ENCODE results near the gene OR2H1. TPM values are rescaled to one million over a fixed set of nuclear protein-coding genes. Genes with fewer than 3 reads are reported as not detected.

OR2H1 gene
- total RNA-seq, 2 donors from 2014 or later, result not detected

GRCh38 chr6:29465279-29465678 lies 8.3 kb downstream of the OR2H1 start:
- DNase-seq, result no peak
- H3K36me3 Mint-ChIP-seq (ENCODE audit: low read depth), result no peaks in the 10 kb centered on the region

GRCh38 chr6:29465801-29466200 lies 8.8 kb downstream of the OR2H1 start:
- Mint-ChIP-seq H3K27me3 (ENCODE audit: insufficient read depth) (no peaks in the 10 kb centered on the region), H3K9me3 (no peaks in the 10 kb centered on the region), H3K4me1 (no peaks in the 10 kb centered on the region), H3K4me3 (no peak overlapping the region), H3K36me3 (ENCODE audit: low read depth) (no peaks in the 10 kb centered on the region), H3K27ac (no peak overlapping the region)
- no peaks in the 10 kb centered on the region for H3K36me3 ChIP-seq (ENCODE audit: control insufficient read depth, insufficient read depth, low read length)
- no peaks in the 10 kb centered on the region for H3K4me1 ChIP-seq (ENCODE audit: control insufficient read depth, insufficient read depth, low read length)
- WGBS, 2 experiments (ENCODE audit: insufficient coverage in 1 of 2, insufficient read length in 1 of 2), result 94 to 100% methylated on average over 2 of the region's 2 CpGs
- H3K4me3 ChIP-seq (ENCODE audit: low read length), result no peak overlapping the region
- no peaks in the 10 kb centered on the region for H3K27me3 ChIP-seq (ENCODE audit: control insufficient read depth, insufficient read depth, low read length, poor library complexity, severe bottlenecking)
- DNase-seq, result no peak
- H3K9ac ChIP-seq (ENCODE audit: extremely low read depth, low read length, poor library complexity, severe bottlenecking), result no peak overlapping the region
- no peaks in the 10 kb centered on the region for H3K9me3 ChIP-seq (ENCODE audit: control insufficient read depth, low read length)
- no peak overlapping the region for H3K27ac ChIP-seq (ENCODE audit: low read depth, low read length)
- TF ChIP-seq CTCF (conservative IDR thresholded peaks at IDR 0.05), result no peak

More at GRCh38 chr6:29465279-29465678, 8.3 kb downstream of the OR2H1 start:
- Histone ChIP-seq H3K9me3 (ENCODE audit: control insufficient read depth, low read length) (no peaks in the 10 kb centered on the region), H3K27ac (ENCODE audit: low read depth, low read length) (no peak overlapping the region), H3K4me3 (ENCODE audit: low read length) (no peak overlapping the region), H3K36me3 (ENCODE audit: control insufficient read depth, insufficient read depth, low read length) (no peaks in the 10 kb centered on the region), H3K4me1 (ENCODE audit: control insufficient read depth, insufficient read depth, low read length) (no peaks in the 10 kb centered on the region), H3K27me3 (ENCODE audit: control insufficient read depth, insufficient read depth, low read length, poor library complexity, severe bottlenecking) (no peaks in the 10 kb centered on the region), H3K9ac (ENCODE audit: extremely low read depth, low read length, poor library complexity, severe bottlenecking) (no peak overlapping the region)
- Mint-ChIP-seq H3K27me3 (ENCODE audit: insufficient read depth) (no peaks in the 10 kb centered on the region), H3K27ac (no peak overlapping the region), H3K9me3 (no peaks in the 10 kb centered on the region), H3K4me1 (no peaks in the 10 kb centered on the region), H3K4me3 (no peak overlapping the region)
- WGBS, 2 experiments (ENCODE audit: insufficient coverage in 1 of 2, insufficient read length in 1 of 2), result 71 to 93% methylated on average over 1 to 2 of the region's 2 CpGs
- TF ChIP-seq CTCF (conservative IDR thresholded peaks at IDR 0.05), result no peak

- no peak for TF ChIP-seq CTCF (conservative IDR thresholded peaks at IDR 0.05)
- H3K4me1 ChIP-seq (ENCODE audit: control insufficient read depth, insufficient read depth, low read length), result no peaks in the 10 kb centered on the region
- no peaks in the 10 kb centered on the region for H3K9me3 ChIP-seq (ENCODE audit: control insufficient read depth, low read length)
- no peaks in the 10 kb centered on the region for H3K9me3 Mint-ChIP-seq
- 83 to 93% methylated on average over 6 of the region's 6 CpGs for WGBS, 2 experiments (ENCODE audit: insufficient coverage in 1 of 2, insufficient read length in 1 of 2)
- no peak overlapping the region for H3K4me3 ChIP-seq (ENCODE audit: low read length)
- H3K4me1 Mint-ChIP-seq, result no peaks in the 10 kb centered on the region
- no peak overlapping the region for H3K27ac ChIP-seq (ENCODE audit: low read depth, low read length)
- DNase-seq, result no peak
- H3K27me3 Mint-ChIP-seq (ENCODE audit: insufficient read depth), result no peaks in the 10 kb centered on the region
- H3K9ac ChIP-seq (ENCODE audit: extremely low read depth, low read length, poor library complexity, severe bottlenecking), result no peak overlapping the region
- no peaks in the 10 kb centered on the region for H3K36me3 ChIP-seq (ENCODE audit: control insufficient read depth, insufficient read depth, low read length)
- no peaks in the 10 kb centered on the region for H3K27me3 ChIP-seq (ENCODE audit: control insufficient read depth, insufficient read depth, low read length, poor library complexity, severe bottlenecking)
- no peaks in the 10 kb centered on the region for H3K36me3 Mint-ChIP-seq (ENCODE audit: low read depth)
- H3K4me3 Mint-ChIP-seq, result no peak overlapping the region
- H3K27ac Mint-ChIP-seq, result no peak overlapping the region
Measured at GRCh38 chr6:29466241-29466640, 9.3 kb downstream of the OR2H1 start.
